HFFc6 (cell line): ENCODE data around the gene GALNTL6. TPM values are rescaled to one million over a fixed set of nuclear protein-coding genes. Genes with fewer than 3 reads are reported as not detected.

Source experiments
- DNase-seq: peaks from one replicate; pipeline ENCODE4 v3.0.0-alpha.2; 2018
- H3K27ac Mint-ChIP-seq: 2 replicates; pipeline ENCODE4 v1.8.0; 2020; ENCODE audit warnings: mild to moderate bottlenecking, mixed read lengths
- H3K27me3 Mint-ChIP-seq: 2 replicates; pipeline ENCODE4 v1.8.0; 2021; ENCODE audit warnings: mild to moderate bottlenecking, moderate library complexity, mixed read lengths; ENCODE audit not compliant: insufficient read depth
- H3K36me3 Mint-ChIP-seq: 2 replicates; pipeline ENCODE4 v1.8.0; 2021; ENCODE audit warnings: low read depth, mixed read lengths
- H3K4me1 Mint-ChIP-seq: 2 replicates; pipeline ENCODE4 v1.8.0; 2020; ENCODE audit warnings: low read depth, mixed read lengths
- H3K4me3 Mint-ChIP-seq: 2 replicates; pipeline ENCODE4 v1.8.0; 2020; ENCODE audit warnings: mild to moderate bottlenecking, moderate library complexity, mixed read lengths
- H3K9me3 Mint-ChIP-seq: 2 replicates; pipeline ENCODE4 v1.8.0; 2020; ENCODE audit warnings: mild to moderate bottlenecking, mixed read lengths
- total RNA-seq, 6 experiments: library from RNA; stranded (reverse); fragmentation: NEBNext Ultra II Directional; extraction: Animal tissue kit (Norgen Biotek cat#: 25700); gene quantifications; 2 replicates in 1 of 6; 3 replicates in 5 of 6; pipeline ENCODE4 v1.2.3, GENCODE V29; 2021
- TF ChIP-seq, protein P1 (sequence below): fragments of 200-600 bp; sonication (generic); IDR thresholded peaks from 2 replicates; pipeline ENCODE4 v1.5.0; 2021; ENCODE audit warnings: antibody characterized with exemption, mild to moderate bottlenecking

GALNTL6 gene
- total RNA-seq, 6 experiments from 2014 or later, result 0.07 TPM; not detected in 5

DNA sequence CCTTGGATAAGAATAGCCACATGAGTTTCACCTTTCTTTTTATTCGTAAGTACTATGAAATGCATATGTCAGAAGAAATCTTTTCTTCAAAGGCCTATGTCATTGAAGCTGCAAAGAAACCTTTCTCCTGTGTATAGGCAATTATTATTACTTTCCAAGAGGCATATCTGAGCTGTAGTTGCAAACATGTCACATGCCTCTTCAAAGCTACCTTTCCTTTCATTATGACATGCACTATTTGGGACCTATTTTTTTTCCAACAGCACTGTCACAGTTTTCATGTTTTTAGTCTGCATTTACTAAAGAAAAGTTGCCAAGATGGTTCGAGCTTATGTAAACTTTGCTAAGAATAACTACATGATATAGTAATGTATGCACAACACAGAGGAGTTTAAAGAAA is 806.6 kb downstream of the GALNTL6 start:
- H3K9me3 Mint-ChIP-seq, result peaks cover 25% of the 10 kb centered on the region
- H3K4me3 Mint-ChIP-seq, result no peak overlapping the region
- H3K4me1 Mint-ChIP-seq, result no peaks in the 10 kb centered on the region
- H3K27me3 Mint-ChIP-seq, result no peaks in the 10 kb centered on the region
- no peaks in the 10 kb centered on the region for H3K36me3 Mint-ChIP-seq
- no peak for DNase-seq
- H3K27ac Mint-ChIP-seq, result no peak overlapping the region
- TF ChIP-seq, protein P1, sequence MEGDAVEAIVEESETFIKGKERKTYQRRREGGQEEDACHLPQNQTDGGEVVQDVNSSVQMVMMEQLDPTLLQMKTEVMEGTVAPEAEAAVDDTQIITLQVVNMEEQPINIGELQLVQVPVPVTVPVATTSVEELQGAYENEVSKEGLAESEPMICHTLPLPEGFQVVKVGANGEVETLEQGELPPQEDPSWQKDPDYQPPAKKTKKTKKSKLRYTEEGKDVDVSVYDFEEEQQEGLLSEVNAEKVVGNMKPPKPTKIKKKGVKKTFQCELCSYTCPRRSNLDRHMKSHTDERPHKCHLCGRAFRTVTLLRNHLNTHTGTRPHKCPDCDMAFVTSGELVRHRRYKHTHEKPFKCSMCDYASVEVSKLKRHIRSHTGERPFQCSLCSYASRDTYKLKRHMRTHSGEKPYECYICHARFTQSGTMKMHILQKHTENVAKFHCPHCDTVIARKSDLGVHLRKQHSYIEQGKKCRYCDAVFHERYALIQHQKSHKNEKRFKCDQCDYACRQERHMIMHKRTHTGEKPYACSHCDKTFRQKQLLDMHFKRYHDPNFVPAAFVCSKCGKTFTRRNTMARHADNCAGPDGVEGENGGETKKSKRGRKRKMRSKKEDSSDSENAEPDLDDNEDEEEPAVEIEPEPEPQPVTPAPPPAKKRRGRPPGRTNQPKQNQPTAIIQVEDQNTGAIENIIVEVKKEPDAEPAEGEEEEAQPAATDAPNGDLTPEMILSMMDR, result no peak

DNA sequence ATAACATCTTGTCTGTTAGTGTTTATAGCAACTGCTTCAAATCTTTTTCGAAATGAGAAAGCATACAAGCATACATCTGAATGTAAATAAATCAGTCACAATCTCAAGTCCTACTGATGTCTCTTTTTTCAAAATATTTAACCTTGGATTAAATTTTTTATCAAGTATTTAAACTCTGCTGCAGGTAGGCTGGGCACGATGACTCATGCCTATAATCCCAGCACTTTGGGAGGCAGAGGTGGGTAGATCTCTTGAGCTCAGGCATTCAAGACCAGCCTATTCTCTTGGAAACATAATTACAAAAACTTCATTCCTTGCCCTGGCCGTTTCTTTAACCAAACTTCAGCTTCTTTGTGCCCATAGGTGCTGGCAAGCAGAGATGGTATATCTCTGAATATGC is 815.1 kb downstream of the GALNTL6 start:
- no peaks in the 10 kb centered on the region for H3K36me3 Mint-ChIP-seq
- peaks cover 50% of the 10 kb centered on the region for H3K9me3 Mint-ChIP-seq
- TF ChIP-seq, protein P1, result no peak
- no peak overlapping the region for H3K4me3 Mint-ChIP-seq
- no peaks in the 10 kb centered on the region for H3K27me3 Mint-ChIP-seq
- H3K27ac Mint-ChIP-seq, result no peak overlapping the region
- DNase-seq, result no peak
- no peaks in the 10 kb centered on the region for H3K4me1 Mint-ChIP-seq

DNA sequence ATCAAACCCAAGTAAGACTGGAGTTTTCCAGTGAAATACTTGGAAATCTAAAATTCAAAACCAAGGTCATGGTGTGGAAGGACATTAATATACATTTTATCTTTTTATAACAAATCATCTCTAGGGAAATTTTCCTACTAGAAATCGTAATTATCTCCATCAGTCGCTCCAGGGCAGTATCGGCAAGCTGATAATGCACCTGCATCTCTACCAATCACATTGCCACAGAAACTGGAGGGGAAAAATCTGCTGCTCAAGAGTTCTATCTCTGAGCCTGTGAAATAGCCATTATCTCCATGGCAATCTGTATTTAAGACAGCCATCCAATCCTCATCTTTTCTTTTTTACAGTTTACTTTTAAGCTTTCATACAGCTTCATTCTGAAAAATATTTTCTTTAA is 817.1 kb downstream of the GALNTL6 start:
- no peaks in the 10 kb centered on the region for H3K36me3 Mint-ChIP-seq
- H3K27ac Mint-ChIP-seq, result no peak overlapping the region
- H3K4me1 Mint-ChIP-seq, result no peaks in the 10 kb centered on the region
- no peaks in the 10 kb centered on the region for H3K27me3 Mint-ChIP-seq
- TF ChIP-seq, protein P1, result no peak
- no peak for DNase-seq
- peaks cover 46% of the 10 kb centered on the region for H3K9me3 Mint-ChIP-seq
- H3K4me3 Mint-ChIP-seq, result no peak overlapping the region

DNA sequence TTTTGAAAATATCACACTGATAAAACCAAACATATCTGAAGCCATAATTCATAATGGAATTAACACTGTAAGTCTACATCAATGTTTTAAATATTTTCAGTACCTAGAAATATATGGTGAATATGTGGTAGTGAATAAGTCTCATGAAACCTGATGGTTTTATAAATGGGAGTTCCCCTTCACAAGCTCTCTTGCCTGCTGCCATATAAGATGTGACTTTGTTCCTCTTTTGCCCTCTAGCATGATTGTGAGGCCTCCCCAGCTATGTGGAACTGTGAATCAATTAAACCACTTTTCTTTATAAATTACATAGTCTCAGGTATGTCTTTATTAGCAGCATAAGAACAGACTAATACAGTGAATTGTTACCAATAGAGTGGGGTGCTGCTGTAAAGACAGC is 818.6 kb downstream of the GALNTL6 start:
- Mint-ChIP-seq H3K27me3 (no peaks in the 10 kb centered on the region; the same call in 1 of the 2 replicates), H3K4me1 (no peaks in the 10 kb centered on the region), H3K4me3 (no peak overlapping the region), H3K36me3 (no peaks in the 10 kb centered on the region), H3K9me3 (peaks cover 40% of the 10 kb centered on the region), H3K27ac (no peak overlapping the region)
- DNase-seq, result no peak
- TF ChIP-seq, protein P1, result no peak

DNA sequence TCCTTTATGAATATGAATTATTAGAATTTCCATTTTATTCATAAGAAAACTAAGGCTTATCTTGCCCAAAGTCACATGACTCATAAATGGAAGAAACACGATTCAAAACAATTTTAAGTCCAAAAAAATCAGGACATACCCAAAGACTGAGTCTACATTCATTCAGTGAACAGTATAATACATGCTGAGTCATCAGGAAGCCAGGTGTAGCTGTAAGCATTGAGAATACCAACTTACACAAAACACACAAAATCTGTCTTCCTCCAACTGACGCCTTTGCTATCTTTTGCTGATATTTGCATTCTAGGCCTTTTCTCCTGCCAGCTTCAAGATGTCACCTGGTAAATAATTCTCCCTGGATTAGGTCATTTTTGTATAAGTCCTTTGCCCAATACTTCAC is 835.3 kb downstream of the GALNTL6 start:
- Mint-ChIP-seq H3K36me3 (peaks cover 4% of the 10 kb centered on the region), H3K9me3 (peaks cover 4% of the 10 kb centered on the region), H3K4me3 (no peak overlapping the region), H3K27me3 (no peaks in the 10 kb centered on the region), H3K27ac (no peak overlapping the region), H3K4me1 (no peaks in the 10 kb centered on the region)
- no peak for DNase-seq
- TF ChIP-seq, protein P1, result no peak

DNA sequence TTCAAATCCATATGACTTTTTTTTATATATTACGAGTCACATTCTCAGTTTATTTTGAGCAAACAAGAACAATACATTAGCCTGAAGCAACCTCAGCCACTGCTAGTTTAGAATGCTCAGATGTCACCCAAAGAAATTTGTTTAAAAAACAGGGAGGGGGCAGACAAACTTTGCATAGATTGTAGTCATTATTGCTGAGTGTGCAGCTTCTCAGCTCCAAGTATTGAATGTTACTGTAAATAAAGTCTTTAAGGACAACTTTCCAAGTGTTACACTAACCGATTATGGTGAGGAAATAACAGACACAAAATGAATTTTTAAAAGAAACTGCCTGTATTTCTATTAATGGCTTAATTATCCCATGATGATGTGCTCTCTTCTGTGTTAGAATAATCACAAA is 835.9 kb downstream of the GALNTL6 start:
- Mint-ChIP-seq H3K4me3 (no peak overlapping the region), H3K27ac (no peak overlapping the region)
- no peak for DNase-seq

More for the DNA sequence above, 835.9 kb downstream of the GALNTL6 start:
- no peaks in the 10 kb centered on the region for H3K27me3 Mint-ChIP-seq
- H3K36me3 Mint-ChIP-seq, result peaks cover 4% of the 10 kb centered on the region
- no peaks in the 10 kb centered on the region for H3K4me1 Mint-ChIP-seq
- TF ChIP-seq, protein P1, result no peak
- H3K9me3 Mint-ChIP-seq, result peaks cover 4% of the 10 kb centered on the region
